HEK293T (cell line): ENCODE results near the gene FERMT1.

Source experiments
- CTCF ChIA-PET: fragments of 350-600 bp; formaldehyde crosslinking; extraction: SDS; loops from one replicate; lab custom pipeline; 2021; ENCODE audit warnings: antibody characterized with exemption, inconsistent platforms; lab: Yijun Ruan, JAX
- POLR2A ChIA-PET: fragments of 350-600 bp; formaldehyde crosslinking; extraction: SDS; loops from one replicate; lab custom pipeline; 2020; ENCODE audit warnings: antibody characterized with exemption, inconsistent platforms; lab: Yijun Ruan, JAX
- DNase-seq: peaks from one replicate; pipeline ENCODE4 v3.0.0; 2012; ENCODE audit warnings: mixed read lengths; ENCODE audit errors: extremely low spot score
- ARNT ChIP-seq: fragments of 450-650 bp; IDR thresholded peaks from 2 replicates; pipeline ENCODE4 v1.6.1; 2017; ENCODE audit warnings: mild to moderate bottlenecking
- BHLHE40 ChIP-seq: fragments of 450-650 bp; IDR thresholded peaks from 2 replicates; pipeline ENCODE4 v1.6.1; 2016; ENCODE audit warnings: mild to moderate bottlenecking, moderate library complexity, borderline replicate concordance
- CTBP1 ChIP-seq: fragments of 450-650 bp; IDR thresholded peaks from 2 replicates; pipeline ENCODE4 v1.6.1; 2016; ENCODE audit warnings: borderline replicate concordance
- ELF4 ChIP-seq: fragments of 450-650 bp; IDR thresholded peaks from 2 replicates; pipeline ENCODE4 v1.6.1; 2017; ENCODE audit warnings: antibody characterized with exemption
- FOXA1 ChIP-seq: fragments of 450-650 bp; IDR thresholded peaks from 2 replicates; pipeline ENCODE4 v1.6.1; 2016; ENCODE audit warnings: mild to moderate bottlenecking
- FOXK2 ChIP-seq: fragments of 450-650 bp; IDR thresholded peaks from 2 replicates; pipeline ENCODE4 v1.6.1; 2016; ENCODE audit warnings: mild to moderate bottlenecking
- FOXM1 ChIP-seq: fragments of 450-650 bp; IDR thresholded peaks from 2 replicates; pipeline ENCODE4 v1.6.1; 2017; ENCODE audit warnings: mild to moderate bottlenecking, borderline replicate concordance
- HDGF ChIP-seq: fragments of 450-650 bp; IDR thresholded peaks from 2 replicates; pipeline ENCODE4 v1.6.1; 2017; ENCODE audit warnings: antibody characterized with exemption, borderline replicate concordance
- L3MBTL2 ChIP-seq: fragments of 450-650 bp; conservative IDR thresholded peaks from 2 replicates; pipeline ENCODE4 v1.6.1; 2016; ENCODE audit warnings: mild to moderate bottlenecking
- LEF1 ChIP-seq: fragments of 450-650 bp; IDR thresholded peaks from 2 replicates; pipeline ENCODE4 v1.6.1; 2017; ENCODE audit warnings: mild to moderate bottlenecking, borderline replicate concordance
- NFRKB ChIP-seq: fragments of 450-650 bp; IDR thresholded peaks from 2 replicates; pipeline ENCODE4 v1.6.1; 2016; ENCODE audit warnings: mild to moderate bottlenecking, moderate library complexity
- SP1 ChIP-seq: fragments of 450-650 bp; IDR thresholded peaks from 2 replicates; pipeline ENCODE4 v1.6.1; 2017
- SUZ12 ChIP-seq: fragments of 450-650 bp; IDR thresholded peaks from 2 replicates; pipeline ENCODE4 v1.6.1; 2016; ENCODE audit warnings: mild to moderate bottlenecking
- TARDBP ChIP-seq: fragments of 450-650 bp; IDR thresholded peaks from 2 replicates; pipeline ENCODE4 v1.6.1; 2016
- ZNF384 ChIP-seq: fragments of 450-650 bp; IDR thresholded peaks from 2 replicates; pipeline ENCODE4 v1.6.1; 2016
- TF ChIP-seq, protein P1 (sequence below): fragments of 450-650 bp; IDR thresholded peaks from 2 replicates; pipeline ENCODE4 v1.6.1; 2016

FERMT1 gene

DNA sequence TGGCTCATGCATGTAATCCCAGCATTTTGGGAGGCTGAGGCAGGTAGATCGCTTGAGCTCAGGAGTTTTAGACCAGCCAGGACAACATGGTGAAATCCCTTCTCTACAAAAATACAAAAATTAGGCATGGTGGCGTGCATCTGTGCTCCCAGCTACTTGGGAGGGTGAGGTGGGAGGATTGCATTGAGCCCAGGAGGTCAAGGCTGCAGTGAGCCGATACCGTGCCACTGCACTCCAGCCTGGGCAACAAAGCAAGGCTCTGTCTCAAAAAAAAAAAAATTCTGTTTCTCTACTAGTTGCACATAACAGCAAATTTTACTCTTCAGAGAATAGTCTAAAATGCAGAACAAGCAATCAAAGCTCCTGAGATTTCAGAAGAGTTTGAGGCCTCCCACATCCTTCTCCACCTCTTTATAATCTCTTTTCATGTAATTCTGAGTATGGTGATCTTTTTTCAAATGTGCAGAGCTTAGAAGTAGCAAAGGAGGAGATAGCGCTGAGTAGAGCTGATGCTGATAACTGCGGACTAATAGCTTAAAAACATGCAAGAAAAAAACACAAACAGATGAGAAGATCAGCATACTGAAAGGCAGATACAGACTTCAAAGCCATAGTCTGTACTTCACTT lies 92.3 kb downstream of the FERMT1 start:
- ChIA-PET CTCF (no interaction called here), POLR2A (no interaction called here)
- no peak for DNase-seq
- TF ChIP-seq LEF1 (no peak), TARDBP (no peak)
- TF ChIP-seq, protein P1, sequence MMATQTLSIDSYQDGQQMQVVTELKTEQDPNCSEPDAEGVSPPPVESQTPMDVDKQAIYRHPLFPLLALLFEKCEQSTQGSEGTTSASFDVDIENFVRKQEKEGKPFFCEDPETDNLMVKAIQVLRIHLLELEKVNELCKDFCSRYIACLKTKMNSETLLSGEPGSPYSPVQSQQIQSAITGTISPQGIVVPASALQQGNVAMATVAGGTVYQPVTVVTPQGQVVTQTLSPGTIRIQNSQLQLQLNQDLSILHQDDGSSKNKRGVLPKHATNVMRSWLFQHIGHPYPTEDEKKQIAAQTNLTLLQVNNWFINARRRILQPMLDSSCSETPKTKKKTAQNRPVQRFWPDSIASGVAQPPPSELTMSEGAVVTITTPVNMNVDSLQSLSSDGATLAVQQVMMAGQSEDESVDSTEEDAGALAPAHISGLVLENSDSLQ = no peak

DNA sequence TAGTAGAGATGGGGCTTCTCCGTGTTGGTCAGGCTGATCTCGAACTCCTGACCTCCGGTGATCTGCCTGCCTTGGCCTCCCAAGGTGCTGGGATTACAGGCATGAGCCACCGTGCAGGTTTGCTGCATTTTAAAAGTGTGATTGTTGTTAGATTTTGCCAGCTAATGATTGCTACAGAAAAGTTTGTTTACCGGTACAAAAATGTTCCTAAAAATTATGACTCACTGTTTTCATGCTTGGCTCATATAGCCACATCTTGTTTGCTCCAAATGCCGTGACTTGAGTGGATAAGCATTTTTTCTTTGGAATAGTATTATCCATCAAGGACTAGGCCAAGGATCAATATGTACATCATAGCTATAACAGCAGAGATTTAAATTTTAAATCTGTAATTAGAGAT lies 93.3 kb downstream of the FERMT1 start:
- ChIA-PET CTCF (no interaction called here), POLR2A (no interaction called here)
- no peak for DNase-seq
- TF ChIP-seq SP1 (no peak), SUZ12 (no peak), FOXK2 (no peak), ARNT (no peak), TARDBP (no peak), NFRKB (no peak), HDGF (no peak), CTBP1 (no peak), FOXA1 (no peak), L3MBTL2 (no peak), BHLHE40 (no peak), FOXM1 (no peak), ELF4 (no peak), LEF1 (no peak), ZNF384 (no peak)
- TF ChIP-seq, protein P1 = no peak

DNA sequence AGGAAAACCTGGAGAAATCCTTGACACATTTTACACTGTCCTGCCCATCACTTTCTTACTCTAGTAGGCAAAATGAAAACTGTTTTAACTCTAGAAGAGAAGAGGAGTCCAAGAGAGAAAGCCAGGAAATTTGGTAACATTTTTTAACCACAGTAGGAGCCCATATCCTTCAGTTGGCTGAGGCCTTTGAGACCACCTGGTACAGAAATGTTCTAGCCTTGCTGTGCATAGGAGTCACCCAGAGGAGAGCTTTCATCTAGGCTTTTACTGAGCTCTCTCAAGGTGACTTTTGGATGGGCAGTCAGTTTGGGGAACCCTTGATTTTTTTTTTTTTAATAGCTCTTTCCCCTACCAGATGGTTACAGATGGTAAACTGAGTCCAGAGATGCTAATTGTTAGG lies 94.0 kb downstream of the FERMT1 start:
- TF ChIP-seq NFRKB (no peak), ARNT (no peak)
- ChIA-PET CTCF (interaction anchor here (0.7 kb wide), 1 partner anchor 1314 kb away, joined by 4 read pairs; no protein-coding TSS in a partner anchor), POLR2A (no interaction called here)
- DNase-seq = no peak

DNA sequence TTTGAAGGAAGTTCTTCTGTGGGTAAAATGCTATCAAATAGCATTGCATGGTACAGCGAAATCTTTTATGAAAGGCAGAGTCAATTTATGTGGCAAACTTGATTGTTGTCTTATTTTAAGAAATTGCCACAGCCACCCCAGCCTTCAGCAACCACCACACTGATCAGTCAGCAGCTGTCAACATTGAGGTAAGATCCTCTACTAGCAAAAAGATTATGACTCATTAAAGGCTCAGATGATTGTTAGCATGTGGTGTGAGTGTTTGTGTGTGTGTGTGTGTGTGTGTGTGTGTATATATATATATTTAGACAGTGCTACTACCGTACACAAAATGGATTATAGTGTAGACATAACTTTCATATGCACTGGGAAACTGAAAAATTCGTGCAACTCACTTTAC lies 96.8 kb downstream of the FERMT1 start:
- TF ChIP-seq SUZ12 (no peak), NFRKB (no peak), FOXA1 (no peak), LEF1 (no peak), ELF4 (no peak), SP1 (no peak)
- TF ChIP-seq, protein P1 = no peak
- no peak for DNase-seq
- CTCF ChIA-PET = no interaction called here
- POLR2A ChIA-PET = no interaction called here
